ENCODE measurements around the gene UTRN. TPM values are rescaled to one million over a fixed set of nuclear protein-coding genes. Genes with fewer than 3 reads are reported as not detected.

The UTRN gene
- total RNA-seq, 1 donor from 2014 or later = 133 TPM

- Mint-ChIP-seq H3K27ac (ENCODE audit: unreplicated experiment) (peak overlapping the region; percentile 72), H3K36me3 (ENCODE audit: low read depth) (peaks cover 22% of the 10 kb centered on the region), H3K4me1 (ENCODE audit: low read depth) (peaks cover 14% of the 10 kb centered on the region), H3K9me3 (ENCODE audit: low read depth) (no peaks in the 10 kb centered on the region), H3K4me3 (ENCODE audit: unreplicated experiment) (no peak overlapping the region), H3K27me3 (ENCODE audit: low read depth) (no peaks in the 10 kb centered on the region)
- TF ChIP-seq CTCF (IDR thresholded peaks at IDR 0.05) = no peak
- DNase-seq (ENCODE audit: low spot score) = no peak
Observed at GRCh38 chr6:144305567-144305966, 20.4 kb downstream of the UTRN start.

- no peaks in the 10 kb centered on the region for H3K27me3 Mint-ChIP-seq (ENCODE audit: low read depth)
- no peaks in the 10 kb centered on the region for H3K9me3 Mint-ChIP-seq (ENCODE audit: low read depth)
- no peak for DNase-seq (ENCODE audit: low spot score)
Observed at GRCh38 chr6:144305985-144306384, 20.9 kb downstream of the UTRN start.

DNA sequence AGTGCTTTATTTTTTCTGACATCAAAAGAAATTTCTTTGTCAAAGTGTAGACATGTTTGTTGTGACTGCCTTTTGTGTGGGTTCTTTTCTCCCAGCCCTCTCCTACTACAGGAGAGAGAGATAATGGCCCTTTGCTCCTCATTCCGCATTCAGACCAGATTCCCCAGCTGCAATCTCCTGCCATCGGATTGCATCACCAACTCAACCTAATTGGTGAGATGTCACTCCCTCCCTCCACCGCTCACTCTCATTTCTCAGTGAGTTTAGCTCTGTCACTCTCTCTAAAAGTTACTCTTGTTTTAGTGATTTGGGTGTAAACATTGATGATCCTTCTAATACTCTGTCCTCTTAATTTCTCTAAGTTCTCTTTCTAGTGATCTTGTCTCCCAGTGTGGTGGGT lies 22.7 kb downstream of the UTRN start:
- Mint-ChIP-seq H3K27me3 (ENCODE audit: low read depth) (no peaks in the 10 kb centered on the region), H3K27ac (ENCODE audit: unreplicated experiment) (no peak overlapping the region), H3K4me3 (ENCODE audit: unreplicated experiment) (no peak overlapping the region), H3K36me3 (ENCODE audit: low read depth) (peaks cover 20% of the 10 kb centered on the region), H3K9me3 (ENCODE audit: low read depth) (no peaks in the 10 kb centered on the region), H3K4me1 (ENCODE audit: low read depth) (peaks cover 21% of the 10 kb centered on the region)
- no peak for DNase-seq (ENCODE audit: low spot score)
- TF ChIP-seq CTCF (IDR thresholded peaks at IDR 0.05) = no peak

More at GRCh38 chr6:144305985-144306384, 20.9 kb downstream of the UTRN start:
- H3K4me1 Mint-ChIP-seq (ENCODE audit: low read depth) = peaks cover 16% of the 10 kb centered on the region
- no peak overlapping the region for H3K4me3 Mint-ChIP-seq (ENCODE audit: unreplicated experiment)
- peak overlapping the region; percentile 72 for H3K27ac Mint-ChIP-seq (ENCODE audit: unreplicated experiment)
- no peak for TF ChIP-seq CTCF (IDR thresholded peaks at IDR 0.05)
- H3K36me3 Mint-ChIP-seq (ENCODE audit: low read depth) = peaks cover 24% of the 10 kb centered on the region

- no peak overlapping the region for H3K4me3 Mint-ChIP-seq (ENCODE audit: unreplicated experiment)
- peaks cover 20% of the 10 kb centered on the region for H3K36me3 Mint-ChIP-seq (ENCODE audit: low read depth)
- TF ChIP-seq CTCF (IDR thresholded peaks at IDR 0.05) = no peak
- H3K27ac Mint-ChIP-seq (ENCODE audit: unreplicated experiment) = no peak overlapping the region
- H3K27me3 Mint-ChIP-seq (ENCODE audit: low read depth) = no peaks in the 10 kb centered on the region
- H3K4me1 Mint-ChIP-seq (ENCODE audit: low read depth) = peaks cover 41% of the 10 kb centered on the region
- no peaks in the 10 kb centered on the region for H3K9me3 Mint-ChIP-seq (ENCODE audit: low read depth)
- no peak for DNase-seq (ENCODE audit: low spot score)
Observed at GRCh38 chr6:144310765-144311164, 25.6 kb downstream of the UTRN start.

DNA sequence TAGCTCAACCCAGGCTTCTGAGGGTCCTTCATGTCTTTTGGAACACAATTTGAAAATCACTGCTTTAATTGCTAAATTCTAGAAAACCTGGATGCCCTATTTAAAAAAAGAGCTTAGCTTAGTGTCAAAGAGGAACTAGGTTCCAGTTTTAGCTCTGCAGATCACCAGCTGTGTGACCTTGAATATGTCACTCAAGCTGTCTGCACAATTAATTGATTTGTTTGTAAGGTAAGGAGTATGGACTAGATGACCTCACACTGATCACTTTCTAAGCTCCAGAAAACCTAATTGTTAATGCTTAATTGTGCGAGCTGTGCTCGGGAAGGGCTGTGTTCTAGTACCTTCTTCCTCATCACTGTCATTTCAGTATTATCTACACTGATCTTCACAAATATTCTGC lies 26.2 kb downstream of the UTRN start:
- Mint-ChIP-seq H3K4me1 (ENCODE audit: low read depth) (peaks cover 41% of the 10 kb centered on the region), H3K9me3 (ENCODE audit: low read depth) (no peaks in the 10 kb centered on the region), H3K36me3 (ENCODE audit: low read depth) (peaks cover 20% of the 10 kb centered on the region), H3K4me3 (ENCODE audit: unreplicated experiment) (no peak overlapping the region), H3K27me3 (ENCODE audit: low read depth) (no peaks in the 10 kb centered on the region), H3K27ac (ENCODE audit: unreplicated experiment) (no peak overlapping the region)
- DNase-seq (ENCODE audit: low spot score) = no peak
- no peak for TF ChIP-seq CTCF (IDR thresholded peaks at IDR 0.05)

All from chondrocyte (in vitro differentiated cells).